HG03442 (cell line): ENCODE data around the gene TPP2.

Experiments
- ATAC-seq: cut with Tn5 transposase; IDR thresholded peaks from one replicate; pipeline ENCODE4 v1.9.1; 2021; ENCODE audit warnings: mild to moderate bottlenecking, moderate library complexity; ENCODE audit not compliant: unreplicated experiment

The TPP2 gene

GRCh38 chr13:102718746-102719145 is 122.0 kb downstream of the TPP2 start:
- ATAC-seq: no peak

- no peak for ATAC-seq
These were observed 125.0 kb downstream of the TPP2 start for GRCh38 chr13:102721800-102722231.

GRCh38 chr13:102724923-102725322 is 128.1 kb downstream of the TPP2 start:
- ATAC-seq: peak; percentile 63

GRCh38 chr13:102726430-102726829 is 129.6 kb downstream of the TPP2 start:
- ATAC-seq: peak; percentile 50
